ENCODE data around the gene IGSF9B. TPM values are rescaled to one million over a fixed set of nuclear protein-coding genes. Genes with fewer than 3 reads are reported as not detected.

IGSF9B gene
- total and polyA plus RNA-seq, 2 of the 13 experiments (the other 11 are each of a cell fraction or from before 2014, with no cell fraction given) = not detected

DNA sequence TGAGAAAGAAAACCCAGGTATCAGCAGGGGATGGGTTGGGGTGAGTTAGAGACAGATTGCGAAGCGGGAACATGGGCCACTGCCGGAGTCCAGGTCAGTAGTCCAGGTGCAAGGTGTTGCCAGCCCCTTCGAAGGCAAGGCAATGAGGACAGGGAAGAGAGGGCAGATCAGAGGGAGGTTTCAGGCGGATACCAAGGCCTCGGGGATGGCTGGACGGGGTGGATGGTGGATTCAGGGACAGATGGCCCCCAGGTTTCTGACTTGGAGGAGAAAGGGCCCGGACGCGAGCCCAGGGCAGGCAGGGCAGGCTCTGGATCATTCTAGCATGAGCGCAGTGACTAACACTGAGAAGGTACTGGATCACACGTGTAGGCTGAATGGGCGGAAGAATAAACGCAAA is 25.4 kb upstream of the IGSF9B start (continued):
- TF ChIP-seq, protein P1, sequence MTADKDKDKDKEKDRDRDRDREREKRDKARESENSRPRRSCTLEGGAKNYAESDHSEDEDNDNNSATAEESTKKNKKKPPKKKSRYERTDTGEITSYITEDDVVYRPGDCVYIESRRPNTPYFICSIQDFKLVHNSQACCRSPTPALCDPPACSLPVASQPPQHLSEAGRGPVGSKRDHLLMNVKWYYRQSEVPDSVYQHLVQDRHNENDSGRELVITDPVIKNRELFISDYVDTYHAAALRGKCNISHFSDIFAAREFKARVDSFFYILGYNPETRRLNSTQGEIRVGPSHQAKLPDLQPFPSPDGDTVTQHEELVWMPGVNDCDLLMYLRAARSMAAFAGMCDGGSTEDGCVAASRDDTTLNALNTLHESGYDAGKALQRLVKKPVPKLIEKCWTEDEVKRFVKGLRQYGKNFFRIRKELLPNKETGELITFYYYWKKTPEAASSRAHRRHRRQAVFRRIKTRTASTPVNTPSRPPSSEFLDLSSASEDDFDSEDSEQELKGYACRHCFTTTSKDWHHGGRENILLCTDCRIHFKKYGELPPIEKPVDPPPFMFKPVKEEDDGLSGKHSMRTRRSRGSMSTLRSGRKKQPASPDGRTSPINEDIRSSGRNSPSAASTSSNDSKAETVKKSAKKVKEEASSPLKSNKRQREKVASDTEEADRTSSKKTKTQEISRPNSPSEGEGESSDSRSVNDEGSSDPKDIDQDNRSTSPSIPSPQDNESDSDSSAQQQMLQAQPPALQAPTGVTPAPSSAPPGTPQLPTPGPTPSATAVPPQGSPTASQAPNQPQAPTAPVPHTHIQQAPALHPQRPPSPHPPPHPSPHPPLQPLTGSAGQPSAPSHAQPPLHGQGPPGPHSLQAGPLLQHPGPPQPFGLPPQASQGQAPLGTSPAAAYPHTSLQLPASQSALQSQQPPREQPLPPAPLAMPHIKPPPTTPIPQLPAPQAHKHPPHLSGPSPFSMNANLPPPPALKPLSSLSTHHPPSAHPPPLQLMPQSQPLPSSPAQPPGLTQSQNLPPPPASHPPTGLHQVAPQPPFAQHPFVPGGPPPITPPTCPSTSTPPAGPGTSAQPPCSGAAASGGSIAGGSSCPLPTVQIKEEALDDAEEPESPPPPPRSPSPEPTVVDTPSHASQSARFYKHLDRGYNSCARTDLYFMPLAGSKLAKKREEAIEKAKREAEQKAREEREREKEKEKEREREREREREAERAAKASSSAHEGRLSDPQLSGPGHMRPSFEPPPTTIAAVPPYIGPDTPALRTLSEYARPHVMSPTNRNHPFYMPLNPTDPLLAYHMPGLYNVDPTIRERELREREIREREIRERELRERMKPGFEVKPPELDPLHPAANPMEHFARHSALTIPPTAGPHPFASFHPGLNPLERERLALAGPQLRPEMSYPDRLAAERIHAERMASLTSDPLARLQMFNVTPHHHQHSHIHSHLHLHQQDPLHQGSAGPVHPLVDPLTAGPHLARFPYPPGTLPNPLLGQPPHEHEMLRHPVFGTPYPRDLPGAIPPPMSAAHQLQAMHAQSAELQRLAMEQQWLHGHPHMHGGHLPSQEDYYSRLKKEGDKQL (CRISPR knock-in tag; IDR thresholded peaks at IDR 0.05; ENCODE audit: low read depth) = no peak
- TF ChIP-seq HNRNPH1 (optimal IDR thresholded peaks at IDR 0.05; ENCODE audit: low read depth, low read length) = no peak

DNA sequence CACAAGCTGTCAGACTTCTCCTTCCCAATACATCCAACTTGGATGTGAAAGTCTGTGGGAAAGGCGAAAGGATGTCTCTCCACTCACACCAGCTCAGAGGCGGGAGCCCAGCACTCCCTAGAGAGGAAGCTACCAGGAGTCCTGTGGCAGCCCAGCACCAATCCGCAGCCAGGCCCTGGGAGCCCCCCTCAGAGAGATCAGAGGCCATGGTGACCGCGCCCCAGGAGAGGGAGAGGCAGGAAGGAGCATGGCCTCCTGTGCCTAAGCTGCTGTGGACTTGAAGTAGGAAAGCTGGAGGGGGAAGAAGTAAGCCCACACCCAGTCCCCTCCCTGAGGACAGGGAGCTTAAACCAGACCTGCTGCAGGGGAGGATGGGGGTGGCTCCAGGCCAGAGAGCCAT is 24.4 kb upstream of the IGSF9B start:
- FAIRE-seq (no peak), DNase-seq (ENCODE audit: low spot score) (no peak), ATAC-seq (no peak)
- intact Hi-C loops (cut with micrococcal nuclease; ENCODE audit: unreplicated experiment) (no loop called here), in situ Hi-C loops (cut with HindIII; ENCODE audit: extremely low pct_ligation_motif_present, low pct_unique_long_range_greater_than_20kb) (no loop called here)
- Histone ChIP-seq H3K4me1 (ENCODE audit: insufficient read depth, low read length) (no peaks in the 10 kb centered on the region), H3K4me3 (replicated peaks in 1 of 3; ENCODE audit: insufficient read depth in 1 of 3, low read depth in 2 of 3, low read length in 3 of 3) (no peak overlapping the region), H3K9ac (ENCODE audit: insufficient read depth, low read depth, low read length) (no peak overlapping the region), H3K36me3 (replicated peaks in 1 of 2; ENCODE audit: control insufficient read depth in 1 of 2, insufficient read depth in 2 of 2, low read length in 2 of 2) (no peaks in the 10 kb centered on the region), H3K27me3 (ENCODE audit: control insufficient read depth in 1 of 2, insufficient read depth in 2 of 2, low read length in 2 of 2) (peaks cover 11 to 63% of the 10 kb centered on the region in 2 experiments; a peak in 4 of 5 replicates), H3K79me2 (ENCODE audit: insufficient read depth, low read length) (no peaks in the 10 kb centered on the region), H4K20me1 (ENCODE audit: insufficient read depth, low read length) (no peaks in the 10 kb centered on the region), H3K27ac (ENCODE audit: extremely low read length, insufficient read depth, low read length) (no peak overlapping the region), H3K9me3 (ENCODE audit: low read length) (no peaks in the 10 kb centered on the region), H2AFZ (ENCODE audit: low read length) (no peak overlapping the region), H3K4me2 (ENCODE audit: low read depth, low read length) (no peak overlapping the region)
- no TSS peak for BruUV-seq (replicated peaks)
- POLR2A ChIA-PET = no interaction called here
- WGBS (ENCODE audit: low lambda C conversion rate) = 5% methylated on average over 4 of the region's 5 CpGs
- CTCF ChIA-PET (ENCODE audit: low intra/inter-chr PET ratio, low total read pairs) = no interaction called here
- TF ChIP-seq ZMAT3 (CRISPR knock-in tag; conservative IDR thresholded peaks at IDR 0.05) (no peak), SRSF4 (IDR thresholded peaks at IDR 0.05; ENCODE audit: low read depth, low read length, poor library complexity, severe bottlenecking) (no peak), ZNF512B (CRISPR knock-in tag; IDR thresholded peaks at IDR 0.05; ENCODE audit: borderline replicate concordance) (no peak), ZNF431 (CRISPR knock-in tag; IDR thresholded peaks at IDR 0.05; ENCODE audit: borderline replicate concordance, low read depth) (no peak), NFE2 (CRISPR knock-in tag; IDR thresholded peaks at IDR 0.05) (no peak), AKAP8 (CRISPR knock-in tag; IDR thresholded peaks at IDR 0.05) (no peak), TOPORS (CRISPR knock-in tag; IDR thresholded peaks at IDR 0.05) (no peak), ZNF274 (CRISPR knock-in tag; IDR thresholded peaks at IDR 0.05) (no peak), ZNF878 (CRISPR knock-in tag; IDR thresholded peaks at IDR 0.05) (no peak)
- TF ChIP-seq, protein P2, sequence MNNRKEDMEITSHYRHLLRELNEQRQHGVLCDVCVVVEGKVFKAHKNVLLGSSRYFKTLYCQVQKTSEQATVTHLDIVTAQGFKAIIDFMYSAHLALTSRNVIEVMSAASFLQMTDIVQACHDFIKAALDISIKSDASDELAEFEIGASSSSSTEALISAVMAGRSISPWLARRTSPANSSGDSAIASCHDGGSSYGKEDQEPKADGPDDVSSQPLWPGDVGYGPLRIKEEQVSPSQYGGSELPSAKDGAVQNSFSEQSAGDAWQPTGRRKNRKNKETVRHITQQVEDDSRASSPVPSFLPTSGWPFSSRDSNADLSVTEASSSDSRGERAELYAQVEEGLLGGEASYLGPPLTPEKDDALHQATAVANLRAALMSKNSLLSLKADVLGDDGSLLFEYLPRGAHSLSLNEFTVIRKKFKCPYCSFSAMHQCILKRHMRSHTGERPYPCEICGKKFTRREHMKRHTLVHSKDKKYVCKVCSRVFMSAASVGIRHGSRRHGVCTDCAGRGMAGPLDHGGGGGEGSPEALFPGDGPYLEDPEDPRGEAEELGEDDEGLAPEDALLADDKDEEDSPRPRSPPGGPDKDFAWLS (CRISPR knock-in tag; IDR thresholded peaks at IDR 0.05; ENCODE audit: borderline replicate concordance) = no peak
